ENCODE measurements around the gene NR3C1. TPM values are rescaled to one million over a fixed set of nuclear protein-coding genes. Genes with fewer than 3 reads are reported as not detected.

NR3C1 gene
- total RNA-seq, 1 donor from 2014 or later: 62.7 TPM

DNA sequence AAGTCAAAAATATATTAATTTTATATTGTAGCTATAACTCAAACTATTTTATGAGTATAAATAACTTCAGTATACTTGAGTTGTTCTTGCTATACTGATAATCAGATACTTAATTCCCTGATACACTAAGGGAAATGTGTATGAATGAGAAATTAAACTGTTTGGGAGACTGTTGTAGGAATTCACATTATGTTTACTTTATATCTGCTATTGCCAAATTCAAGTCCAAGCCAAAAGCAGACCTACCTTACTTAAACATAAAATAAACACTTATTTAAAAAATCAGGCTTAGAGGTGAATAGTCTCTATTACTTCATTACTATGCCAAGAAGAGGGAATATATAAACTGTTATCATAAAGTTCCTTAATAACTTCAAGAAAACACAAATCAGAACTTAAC lies 13.2 kb downstream of the NR3C1 start:
- DNase-seq (ENCODE audit: low spot score): no peak
- Mint-ChIP-seq H3K4me3 (no peak overlapping the region), H3K27ac (no peak overlapping the region), H3K4me1 (ENCODE audit: low read depth) (peaks cover 68% of the 10 kb centered on the region), H3K27me3 (ENCODE audit: insufficient read depth) (no peaks in the 10 kb centered on the region), H3K9me3 (peaks cover 16% of the 10 kb centered on the region), H3K36me3 (ENCODE audit: low read depth) (peaks cover 38% of the 10 kb centered on the region)
- intact Hi-C loops (cut with micrococcal nuclease): no loop called here

DNA sequence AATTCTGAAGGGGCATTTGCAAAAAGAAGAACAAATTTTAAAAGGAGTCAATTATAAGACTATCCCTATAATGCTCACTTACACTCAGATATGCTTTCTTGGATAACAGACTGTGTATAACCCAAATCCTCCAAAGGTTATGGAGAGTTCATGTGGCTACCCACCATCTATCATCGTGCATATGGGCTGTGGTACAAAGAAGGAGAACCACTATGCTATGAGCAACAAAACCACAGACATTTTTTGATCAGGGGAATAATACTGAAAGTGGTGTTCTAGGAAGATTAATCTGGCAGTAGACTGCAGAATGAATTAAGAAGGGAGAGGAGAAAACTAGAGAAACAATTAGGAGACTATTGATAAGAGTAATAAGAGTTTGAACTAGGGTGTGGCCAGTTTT lies 16.8 kb downstream of the NR3C1 start:
- H3K27me3 Mint-ChIP-seq (ENCODE audit: insufficient read depth): no peaks in the 10 kb centered on the region
- H3K27ac Mint-ChIP-seq: peak overlapping the region; percentile 12
- peaks cover 44% of the 10 kb centered on the region for H3K4me1 Mint-ChIP-seq (ENCODE audit: low read depth)
- H3K36me3 Mint-ChIP-seq (ENCODE audit: low read depth): peaks cover 58% of the 10 kb centered on the region
- H3K9me3 Mint-ChIP-seq: peaks cover 18% of the 10 kb centered on the region
- no peak overlapping the region for H3K4me3 Mint-ChIP-seq
- intact Hi-C loops (cut with micrococcal nuclease): loop anchor here (1.0 to 2.0 kb wide), 2 partner anchors 10 to 36 kb away; no protein-coding TSS in a partner anchor
- DNase-seq (ENCODE audit: low spot score): no peak

DNA sequence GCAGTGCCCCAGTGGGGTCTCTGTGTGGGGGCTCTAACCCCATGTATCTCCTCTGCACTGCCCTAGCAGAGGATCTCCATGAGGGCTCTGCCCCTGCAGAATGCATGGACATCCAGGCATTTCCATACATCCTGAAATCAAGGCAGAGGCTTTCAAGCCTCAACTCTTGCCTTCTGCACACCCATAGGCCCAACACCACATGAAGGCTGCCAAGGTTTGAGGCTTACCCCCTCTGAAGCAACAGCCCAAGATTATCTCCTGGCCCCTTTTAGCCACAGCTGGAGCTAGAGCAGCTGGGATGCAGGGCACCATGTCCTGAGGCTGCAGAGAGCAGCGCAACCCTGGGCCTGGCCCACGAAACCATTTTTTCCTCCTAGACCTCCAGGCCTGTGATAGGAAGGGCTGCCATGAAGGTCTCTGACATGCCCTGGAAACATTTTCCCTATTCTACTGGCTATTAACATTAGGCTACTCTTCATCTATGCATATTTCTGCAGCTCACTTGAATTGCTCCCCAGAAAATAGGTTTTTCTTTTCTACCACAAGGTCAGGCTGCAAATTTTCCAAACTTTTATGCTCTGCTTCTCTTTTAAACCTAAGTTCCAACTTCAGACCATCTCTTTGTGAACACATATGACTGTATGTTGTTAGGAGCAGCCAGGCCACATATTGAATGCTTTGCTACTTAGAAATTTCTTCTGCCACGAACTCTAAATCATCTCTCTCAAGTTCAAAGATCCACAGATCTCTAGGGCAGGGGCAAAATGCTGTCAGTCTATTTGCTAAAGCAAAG lies 18.4 kb downstream of the NR3C1 start:
- intact Hi-C loops (cut with micrococcal nuclease): no loop called here
- Mint-ChIP-seq H3K27ac (no peak overlapping the region), H3K27me3 (ENCODE audit: insufficient read depth) (no peaks in the 10 kb centered on the region), H3K9me3 (peaks cover 18% of the 10 kb centered on the region), H3K4me1 (ENCODE audit: low read depth) (peaks cover 55% of the 10 kb centered on the region), H3K36me3 (ENCODE audit: low read depth) (peaks cover 65% of the 10 kb centered on the region), H3K4me3 (no peak overlapping the region)
- DNase-seq (ENCODE audit: low spot score): no peak

DNA sequence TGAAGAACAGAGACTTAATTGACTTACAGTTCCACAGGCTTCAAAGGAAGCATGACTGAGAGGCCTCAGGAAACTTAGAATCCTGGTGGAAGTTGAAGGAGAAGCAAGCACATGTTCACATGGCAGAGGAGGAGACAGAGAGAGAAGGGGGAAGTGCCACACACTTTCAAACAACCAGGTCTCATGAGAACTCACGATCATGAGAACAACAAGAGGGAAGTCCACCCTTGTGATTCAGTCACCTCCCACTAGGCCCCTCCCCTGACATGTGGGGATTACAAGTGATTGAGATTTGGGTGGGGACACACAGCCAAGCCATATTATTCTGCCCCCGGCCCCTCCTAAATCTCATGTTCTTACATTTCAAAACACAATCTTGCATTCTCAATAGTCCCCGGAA lies 19.5 kb downstream of the NR3C1 start:
- peaks cover 55% of the 10 kb centered on the region for H3K4me1 Mint-ChIP-seq (ENCODE audit: low read depth)
- peaks cover 18% of the 10 kb centered on the region for H3K9me3 Mint-ChIP-seq
- peaks cover 65% of the 10 kb centered on the region for H3K36me3 Mint-ChIP-seq (ENCODE audit: low read depth)
- no peak overlapping the region for H3K27ac Mint-ChIP-seq
- intact Hi-C loops (cut with micrococcal nuclease): no loop called here
- no peaks in the 10 kb centered on the region for H3K27me3 Mint-ChIP-seq (ENCODE audit: insufficient read depth)
- no peak overlapping the region for H3K4me3 Mint-ChIP-seq
- DNase-seq (ENCODE audit: low spot score): no peak

DNA sequence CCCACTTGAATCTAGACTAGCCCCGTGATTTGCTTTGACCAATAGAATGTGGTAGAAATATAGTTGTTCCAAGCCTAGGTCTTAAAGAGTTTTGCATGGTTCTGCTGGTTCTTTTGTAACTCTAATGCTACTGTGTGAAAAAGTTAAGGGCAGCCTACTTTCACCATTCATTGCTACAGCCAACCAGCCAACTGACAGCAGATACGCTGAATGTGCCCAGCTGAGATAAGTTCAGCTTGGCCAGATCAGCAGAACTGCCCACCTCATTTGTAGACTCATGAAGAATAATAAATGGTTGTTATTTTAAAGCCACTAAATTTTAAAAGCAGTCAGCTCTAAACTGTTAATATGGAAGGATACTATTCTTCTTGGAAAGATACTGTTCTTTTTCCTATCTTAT lies 23.9 kb downstream of the NR3C1 start:
- H3K27me3 Mint-ChIP-seq (ENCODE audit: insufficient read depth): no peaks in the 10 kb centered on the region
- no peaks in the 10 kb centered on the region for H3K9me3 Mint-ChIP-seq
- H3K36me3 Mint-ChIP-seq (ENCODE audit: low read depth): peaks cover 39% of the 10 kb centered on the region

DNA sequence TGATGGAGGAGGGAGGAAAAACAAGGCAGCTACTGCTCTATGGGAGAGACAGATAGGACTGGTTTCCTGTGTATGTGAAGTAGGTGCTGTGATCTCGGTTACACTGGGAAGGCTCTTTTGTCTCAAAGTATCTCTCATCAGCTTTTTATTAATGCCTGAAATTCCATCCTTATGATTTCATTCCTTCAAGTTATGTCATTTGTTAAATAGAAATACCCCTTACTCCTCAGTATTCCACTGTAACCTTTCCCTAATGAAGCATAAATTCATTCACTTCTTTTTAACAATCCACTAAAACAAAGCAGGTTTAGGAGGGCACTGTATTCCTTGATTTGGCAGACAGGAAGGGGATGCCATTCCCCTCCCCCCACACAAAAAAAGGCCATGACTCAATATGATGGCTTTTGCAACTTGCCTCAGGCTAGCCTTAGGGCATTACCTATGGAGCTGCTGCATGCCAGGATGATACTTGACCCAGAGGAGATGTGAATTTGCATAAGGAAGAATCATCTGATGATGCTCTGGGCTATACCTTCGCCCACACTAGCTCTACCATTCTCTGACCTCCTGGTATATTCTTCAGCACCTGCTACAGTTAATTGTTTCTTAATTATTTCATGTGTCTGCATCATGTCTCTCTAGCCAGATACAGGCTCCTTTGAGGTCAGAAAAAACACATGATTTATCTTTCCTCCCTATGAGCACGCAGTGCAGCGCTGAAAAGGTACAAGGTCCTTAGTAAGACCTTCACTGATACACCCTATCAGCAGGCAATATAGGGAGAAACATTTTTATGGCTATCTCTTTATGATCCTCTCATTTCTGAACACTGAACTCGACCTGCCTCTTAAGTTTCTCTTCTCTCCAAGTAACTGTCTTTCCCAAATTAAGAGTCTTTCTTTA lies 26.3 kb downstream of the NR3C1 start:
- Mint-ChIP-seq H3K4me3 (no peak overlapping the region), H3K36me3 (ENCODE audit: low read depth) (peaks cover 26% of the 10 kb centered on the region), H3K27me3 (ENCODE audit: insufficient read depth) (no peaks in the 10 kb centered on the region), H3K9me3 (no peaks in the 10 kb centered on the region), H3K4me1 (ENCODE audit: low read depth) (peaks cover 52% of the 10 kb centered on the region), H3K27ac (no peak overlapping the region)
- DNase-seq (ENCODE audit: low spot score): no peak
- intact Hi-C loops (cut with micrococcal nuclease): no loop called here

More for the DNA sequence above, 23.9 kb downstream of the NR3C1 start:
- intact Hi-C loops (cut with micrococcal nuclease): no loop called here
- DNase-seq (ENCODE audit: low spot score): no peak
- Mint-ChIP-seq H3K27ac (no peak overlapping the region), H3K4me3 (no peak overlapping the region), H3K4me1 (ENCODE audit: low read depth) (peaks cover 49% of the 10 kb centered on the region)

DNA sequence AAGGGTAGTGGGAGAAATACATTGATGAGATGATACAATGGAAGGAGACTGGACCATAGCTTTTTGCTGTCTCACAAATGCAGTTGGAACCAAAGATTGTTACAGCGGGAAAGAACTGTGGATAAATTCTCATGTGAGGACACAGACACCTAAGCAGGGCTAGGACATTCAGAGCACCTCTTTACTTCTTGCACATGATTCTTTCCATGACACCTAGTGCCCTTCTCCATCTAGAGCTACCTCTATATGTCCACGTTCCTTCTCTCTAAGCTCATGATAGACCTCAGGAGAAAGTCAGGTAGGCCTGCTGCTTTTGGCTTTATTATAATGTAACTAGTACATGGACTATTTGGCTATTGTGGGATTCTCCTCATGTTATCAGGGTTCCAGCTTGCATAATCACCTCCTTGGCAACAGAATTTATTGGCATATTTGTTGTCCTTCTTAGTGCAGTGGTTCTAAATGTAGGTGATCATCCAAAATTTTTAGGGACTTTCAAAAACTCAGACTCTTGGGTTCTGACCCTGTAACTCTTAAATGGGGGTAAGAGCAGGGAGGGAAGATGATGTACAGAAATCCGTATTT lies 27.2 kb downstream of the NR3C1 start:
- H3K27ac Mint-ChIP-seq: no peak overlapping the region
- H3K4me1 Mint-ChIP-seq (ENCODE audit: low read depth): peaks cover 47% of the 10 kb centered on the region
- no peaks in the 10 kb centered on the region for H3K9me3 Mint-ChIP-seq
- DNase-seq (ENCODE audit: low spot score): no peak
- H3K4me3 Mint-ChIP-seq: no peak overlapping the region
- intact Hi-C loops (cut with micrococcal nuclease): no loop called here
- peaks cover 26% of the 10 kb centered on the region for H3K36me3 Mint-ChIP-seq (ENCODE audit: low read depth)
- H3K27me3 Mint-ChIP-seq (ENCODE audit: insufficient read depth): no peaks in the 10 kb centered on the region

DNA sequence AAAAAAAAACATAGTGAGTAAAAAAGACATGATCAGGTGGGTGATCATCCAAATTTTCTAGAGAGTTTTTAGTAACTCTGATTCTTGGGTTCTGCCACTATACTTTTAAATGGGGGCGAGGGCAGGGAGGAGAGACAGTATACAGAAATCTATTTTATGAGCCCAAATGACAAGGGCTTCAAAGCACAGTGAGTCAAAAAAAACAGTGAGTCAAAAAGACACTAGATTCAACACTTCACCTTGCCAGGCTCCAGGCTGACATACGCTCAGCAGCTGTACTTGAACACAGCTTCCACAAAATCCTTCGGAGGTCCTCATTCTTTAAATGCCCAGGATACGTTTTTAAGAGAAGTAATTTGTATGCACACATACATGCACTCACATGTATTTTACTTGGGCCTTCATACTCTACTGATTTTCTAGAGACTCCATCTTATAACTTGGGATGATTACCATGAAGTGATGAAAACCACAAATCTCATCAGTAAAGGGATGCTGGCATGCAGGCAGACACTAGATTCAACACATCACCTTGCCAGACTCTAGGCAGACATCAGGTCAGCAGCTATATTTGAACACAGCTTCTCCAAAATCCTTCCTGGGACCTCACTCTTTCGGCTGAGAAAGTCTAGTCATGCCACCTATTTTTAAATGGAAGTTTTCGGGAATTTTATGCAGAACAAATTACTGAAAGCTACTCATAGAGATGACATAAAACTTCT lies 28.8 kb downstream of the NR3C1 start:
- Mint-ChIP-seq H3K4me3 (no peak overlapping the region), H3K27me3 (ENCODE audit: insufficient read depth) (no peaks in the 10 kb centered on the region), H3K9me3 (no peaks in the 10 kb centered on the region), H3K27ac (no peak overlapping the region), H3K36me3 (ENCODE audit: low read depth) (peaks cover 19% of the 10 kb centered on the region), H3K4me1 (ENCODE audit: low read depth) (peaks cover 38% of the 10 kb centered on the region)
- DNase-seq (ENCODE audit: low spot score): no peak
- intact Hi-C loops (cut with micrococcal nuclease): no loop called here

DNA sequence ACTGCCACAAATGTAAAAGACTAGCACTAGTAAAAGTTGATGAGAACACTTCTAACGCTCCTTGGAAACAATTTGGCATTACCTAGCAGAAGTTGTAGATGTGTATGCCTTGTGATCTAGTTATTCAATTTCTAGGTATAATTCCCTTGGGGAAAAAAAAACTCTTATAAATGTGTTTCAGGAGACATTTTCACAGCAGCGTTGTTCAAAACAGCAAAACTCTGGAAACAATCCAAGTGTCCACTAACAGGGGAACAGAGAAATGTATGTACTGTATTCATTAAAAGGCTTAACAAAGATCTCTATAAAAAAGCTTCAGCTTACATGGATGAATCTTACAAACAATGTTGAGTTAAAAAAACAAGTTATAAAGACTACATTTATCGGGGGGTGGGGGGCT lies 30.4 kb downstream of the NR3C1 start:
- Mint-ChIP-seq H3K36me3 (ENCODE audit: low read depth) (peaks cover 27% of the 10 kb centered on the region), H3K4me3 (no peak overlapping the region), H3K9me3 (no peaks in the 10 kb centered on the region), H3K27me3 (ENCODE audit: insufficient read depth) (no peaks in the 10 kb centered on the region), H3K4me1 (ENCODE audit: low read depth) (peaks cover 41% of the 10 kb centered on the region), H3K27ac (no peak overlapping the region)
- intact Hi-C loops (cut with micrococcal nuclease): no loop called here
- DNase-seq (ENCODE audit: low spot score): no peak

DNA sequence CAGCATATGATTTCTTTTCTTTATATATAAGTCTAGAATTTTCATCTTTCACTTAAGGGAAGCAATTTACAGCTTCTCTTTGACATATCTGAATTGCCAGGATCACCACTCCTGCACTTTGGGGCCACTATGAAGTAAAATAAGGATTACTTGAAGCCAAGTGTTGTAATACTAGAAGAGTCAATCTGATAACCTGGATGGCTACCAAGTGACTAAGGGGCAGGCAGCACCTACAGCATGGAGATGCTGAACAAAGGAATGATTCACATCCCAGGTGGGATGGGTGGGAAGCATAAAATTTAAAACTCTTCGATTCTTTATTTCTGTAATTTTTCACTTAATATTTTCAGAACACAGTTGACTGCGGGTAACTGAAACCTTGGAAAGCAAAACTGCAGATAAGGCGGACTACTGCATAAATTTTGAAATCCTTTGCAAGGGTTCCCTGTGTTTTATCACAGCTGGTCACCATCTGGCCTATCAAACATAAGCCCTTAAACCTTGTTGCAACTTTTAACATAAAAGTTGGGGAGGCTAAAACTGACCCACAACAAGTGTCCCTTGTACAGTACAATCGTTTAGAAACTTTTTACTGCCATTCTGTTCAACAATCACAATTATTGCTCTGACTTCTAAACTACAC lies 31.2 kb downstream of the NR3C1 start:
- H3K27me3 Mint-ChIP-seq (ENCODE audit: insufficient read depth): no peaks in the 10 kb centered on the region
- H3K4me1 Mint-ChIP-seq (ENCODE audit: low read depth): peaks cover 37% of the 10 kb centered on the region
- intact Hi-C loops (cut with micrococcal nuclease): no loop called here
- H3K9me3 Mint-ChIP-seq: no peaks in the 10 kb centered on the region
- H3K36me3 Mint-ChIP-seq (ENCODE audit: low read depth): peaks cover 22% of the 10 kb centered on the region
- H3K27ac Mint-ChIP-seq: no peak overlapping the region
- H3K4me3 Mint-ChIP-seq: no peak overlapping the region
- DNase-seq (ENCODE audit: low spot score): no peak

DNA sequence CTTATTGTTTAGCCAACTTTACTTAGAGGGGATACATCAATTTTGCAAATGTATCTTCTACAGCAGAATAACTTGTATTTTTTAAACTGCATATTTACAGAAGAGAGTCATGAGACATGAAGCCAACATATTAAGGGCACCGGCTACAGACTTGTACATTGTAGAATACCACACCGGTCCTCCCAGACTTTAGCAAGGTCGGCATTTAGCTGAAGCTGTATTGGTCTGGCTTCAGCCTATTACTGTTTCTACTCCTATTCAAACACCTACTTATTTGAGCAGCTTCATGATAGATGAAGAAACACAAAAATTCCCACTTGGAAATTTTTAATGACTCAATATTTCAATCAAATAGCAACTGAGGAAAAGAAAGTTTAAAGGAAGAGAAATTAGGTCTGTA lies 33.0 kb downstream of the NR3C1 start:
- H3K27me3 Mint-ChIP-seq (ENCODE audit: insufficient read depth): no peaks in the 10 kb centered on the region
- intact Hi-C loops (cut with micrococcal nuclease): no loop called here
- no peak for DNase-seq (ENCODE audit: low spot score)
- H3K36me3 Mint-ChIP-seq (ENCODE audit: low read depth): peaks cover 32% of the 10 kb centered on the region
- H3K9me3 Mint-ChIP-seq: no peaks in the 10 kb centered on the region
- H3K27ac Mint-ChIP-seq: no peak overlapping the region
- peaks cover 35% of the 10 kb centered on the region for H3K4me1 Mint-ChIP-seq (ENCODE audit: low read depth)
- no peak overlapping the region for H3K4me3 Mint-ChIP-seq

DNA sequence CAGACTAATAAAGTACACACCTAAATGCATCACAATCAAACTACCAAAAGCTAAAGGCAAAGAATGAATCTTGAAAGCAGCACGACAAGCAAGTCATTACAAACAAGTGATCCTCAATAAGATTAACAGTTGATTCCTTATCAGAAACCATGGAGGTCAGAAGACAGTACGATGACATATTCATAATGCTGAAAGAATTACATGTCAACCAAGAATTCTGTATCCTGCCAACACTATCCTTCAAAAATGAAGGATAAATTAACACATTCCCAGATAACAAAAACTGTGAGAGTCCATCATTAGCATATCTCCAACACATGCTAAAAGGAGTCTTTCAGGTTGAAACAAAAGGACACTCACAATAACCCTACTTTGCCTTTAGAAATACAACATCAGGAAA lies 39.4 kb downstream of the NR3C1 start:
- no peak overlapping the region for H3K4me3 Mint-ChIP-seq
- no peaks in the 10 kb centered on the region for H3K27me3 Mint-ChIP-seq (ENCODE audit: insufficient read depth)
- peaks cover 62% of the 10 kb centered on the region for H3K4me1 Mint-ChIP-seq (ENCODE audit: low read depth)
- no peak overlapping the region for H3K27ac Mint-ChIP-seq
- H3K36me3 Mint-ChIP-seq (ENCODE audit: low read depth): peaks cover 50% of the 10 kb centered on the region
- peaks cover 10% of the 10 kb centered on the region for H3K9me3 Mint-ChIP-seq
- intact Hi-C loops (cut with micrococcal nuclease): no loop called here
- no peak for DNase-seq (ENCODE audit: low spot score)

Data from activated T-helper 1 cell treated with anti-CD3 and anti-CD28 coated beads, Interleukin-12 subunit alpha, Interleukin-12 subunit beta, Interleukin-2, Interleukin-4 antibody, amounts not matched to agents 30 ng/mL and 10 ng/mL and 1 ng/mL, durations not matched to agents 14 hours and 24 hours and 36 hours (primary cell).